GM20000 (cell line): ENCODE measurements around the gene MYO5B.
A peak's percentile ranks its signal among the peaks of the same experiment; 100 is the strongest.

Source experiments
- DNase-seq: peaks from one replicate; pipeline ENCODE4 v3.0.0; 2012; ENCODE audit warnings: low spot score
- CTCF ChIP-seq: IDR thresholded peaks from 2 replicates; pipeline ENCODE4 v1.5.1; 2012; ENCODE audit warnings: mild to moderate bottlenecking, control low read depth; ENCODE audit errors: extremely low read depth, missing control alignments

MYO5B gene

GRCh38 chr18:49866680-49867079 lies 328.3 kb downstream of the MYO5B start:
- TF ChIP-seq CTCF = no peak
- DNase-seq = no peak

GRCh38 chr18:49865401-49865800 lies 329.5 kb downstream of the MYO5B start:
- no peak for DNase-seq
- TF ChIP-seq CTCF = no peak

GRCh38 chr18:49863769-49864621 lies 331.0 kb downstream of the MYO5B start:
- no peak for TF ChIP-seq CTCF
- no peak for DNase-seq

GRCh38 chr18:49862656-49863385 lies 332.1 kb downstream of the MYO5B start:
- DNase-seq = no peak
- no peak for TF ChIP-seq CTCF

- DNase-seq = peak; percentile 33
- peak; percentile 44 for TF ChIP-seq CTCF
These were observed 333.3 kb downstream of the MYO5B start for GRCh38 chr18:49861659-49862058.

GRCh38 chr18:49859725-49860124 lies 335.2 kb downstream of the MYO5B start:
- no peak for TF ChIP-seq CTCF
- DNase-seq = no peak

- DNase-seq = no peak
- no peak for TF ChIP-seq CTCF
These were observed 336.0 kb downstream of the MYO5B start for GRCh38 chr18:49859021-49859359.
